Activated CD8-positive, alpha-beta memory T cell treated with anti-CD3 and anti-CD28 coated beads, Interleukin-2, amount 50 U/mL, for 24 hours (primary cell): Measurements from ENCODE around the gene USP16.
"Not testable (repeated sequence)": the region's sequence is repeated elsewhere in the genome, so short reads cannot be mapped to it uniquely, and the experiment has no call there.

Experiments
- DNase-seq: peaks from one replicate; pipeline ENCODE4 v3.0.0-alpha.2; 2020; ENCODE audit errors: extremely low read depth

Gene USP16

GRCh38 chr21:29024474-29025327, at the start of gene USP16:
USP16 (plus strand) TSS chr21:29024668; CDS start chr21:29027914, 3,246 bp downstream.
- peak; percentile 92 for DNase-seq

GRCh38 chr21:28975397-28975796, 49.1 kb upstream of the USP16 start:
- no peak for DNase-seq

GRCh38 chr21:28979092-28979491, 45.4 kb upstream of the USP16 start:
- no peak for DNase-seq

- no peak for DNase-seq
Observed at GRCh38 chr21:28982637-28983036, 41.8 kb upstream of the USP16 start.

- DNase-seq: no peak
Observed at GRCh38 chr21:28986677-28987076, 37.8 kb upstream of the USP16 start.

- DNase-seq: not testable (repeated sequence)
Observed at GRCh38 chr21:28988146-28988545, 36.3 kb upstream of the USP16 start.

GRCh38 chr21:28991861-28992525, 32.5 kb upstream of the USP16 start:
- no peak for DNase-seq

GRCh38 chr21:28992526-28993292, 31.8 kb upstream of the USP16 start, which contains the start of gene LTN1:
LTN1 (minus strand) TSS chr21:28992877; CDS start chr21:28992805, 72 bp downstream.
- DNase-seq: peak; percentile 98

- no peak for DNase-seq
Observed at GRCh38 chr21:28993293-28993629, 31.2 kb upstream of the USP16 start.

GRCh38 chr21:29002442-29003144, 21.9 kb upstream of the USP16 start:
- peak; percentile 84 for DNase-seq

- no peak for DNase-seq
Observed at GRCh38 chr21:29005696-29006095, 18.8 kb upstream of the USP16 start.

- DNase-seq: no peak
Observed at GRCh38 chr21:29007135-29007534, 17.3 kb upstream of the USP16 start.

- no peak for DNase-seq
Observed at GRCh38 chr21:29007810-29008209, 16.7 kb upstream of the USP16 start.

- DNase-seq: no peak
Observed at GRCh38 chr21:29008367-29008766, 16.1 kb upstream of the USP16 start.

GRCh38 chr21:29011236-29011635, 13.2 kb upstream of the USP16 start:
- DNase-seq: not testable (repeated sequence)

GRCh38 chr21:29017639-29018237, 6.7 kb upstream of the USP16 start:
- no peak for DNase-seq

GRCh38 chr21:29018540-29018939, 5.9 kb upstream of the USP16 start:
- no peak for DNase-seq

GRCh38 chr21:29022166-29022565, 2.3 kb upstream of the USP16 start:
- no peak for DNase-seq

- DNase-seq: no peak
Observed at GRCh38 chr21:29025328-29025713, 853 bp downstream of the USP16 start.

- no peak for DNase-seq
Observed at GRCh38 chr21:29029524-29029923, 5.1 kb downstream of the USP16 start.

- DNase-seq: no peak
Observed at GRCh38 chr21:29030909-29031308, 6.4 kb downstream of the USP16 start.
